Upper lobe of right lung (tissue), 1 donor: ENCODE data around the gene FAM81B. TPM values are rescaled to one million over a fixed set of nuclear protein-coding genes. Genes with fewer than 3 reads are reported as not detected.

ENCODE experiments used
- ATAC-seq: fragments of 200-7000 bp; cut with Tn5 transposase; one replicate; pipeline ENCODE4 v1.9.1; 2020; ENCODE audit warnings: mild to moderate bottlenecking, moderate library complexity
- DNase-seq: peaks from one replicate; pipeline ENCODE4 v3.0.0-alpha.2; 2020
- H3K27ac ChIP-seq: fragments of 200-600 bp; one replicate; pipeline ENCODE4 v1.8.0; 2022
- H3K27me3 ChIP-seq: fragments of 200-600 bp; one replicate; pipeline ENCODE4 v1.8.0; 2022; ENCODE audit warnings: mild to moderate bottlenecking
- H3K36me3 ChIP-seq: fragments of 200-600 bp; one replicate; pipeline ENCODE4 v1.8.0; 2022
- H3K4me1 ChIP-seq: fragments of 200-600 bp; one replicate; pipeline ENCODE4 v1.8.0; 2022
- H3K4me3 ChIP-seq: fragments of 200-600 bp; one replicate; pipeline ENCODE4 v1.8.0; 2022; ENCODE audit warnings: mild to moderate bottlenecking
- H3K9me3 ChIP-seq: fragments of 200-600 bp; one replicate; pipeline ENCODE4 v1.8.0; 2022
- CTCF ChIP-seq: fragments of 200-600 bp; IDR thresholded peaks from one replicate; pipeline ENCODE4 v1.8.0; 2022; ENCODE audit warnings: antibody characterized with exemption
- intact Hi-C: fragments of 100-400 bp; cut with DNase I; formaldehyde crosslinking; loops from one replicate; pipeline ENCODE4 v1.11.0; 2022
- total RNA-seq: library from RNA; stranded (reverse); fragmentation: NEBNext Ultra II Directional; extraction: Animal tissue kit (Norgen Biotek cat#: 25700); gene quantifications from one replicate; pipeline ENCODE4 v1.2.1, GENCODE V29; 2021
- donor health status: DM: no; HTN: yes; CAD: no; lungs with severe emphysema.

The FAM81B gene
- total RNA-seq, 1 donor from 2014 or later = not detected

GRCh38 chr5:95406426-95407090 is 15.4 kb downstream of the FAM81B start:
- H3K9me3 ChIP-seq = no peaks in the 10 kb centered on the region
- no peak for DNase-seq
- intact Hi-C loops = no loop called here
- no peaks in the 10 kb centered on the region for H3K27me3 ChIP-seq
- no peaks in the 10 kb centered on the region for H3K4me1 ChIP-seq
- no peak overlapping the region for H3K4me3 ChIP-seq
- no peak for TF ChIP-seq CTCF
- no peak overlapping the region for H3K27ac ChIP-seq
- H3K36me3 ChIP-seq = no peaks in the 10 kb centered on the region
- no peak for ATAC-seq

- Histone ChIP-seq H3K27ac (no peak overlapping the region), H3K4me3 (no peak overlapping the region), H3K4me1 (no peaks in the 10 kb centered on the region), H3K36me3 (no peaks in the 10 kb centered on the region), H3K27me3 (no peaks in the 10 kb centered on the region), H3K9me3 (no peaks in the 10 kb centered on the region)
- ATAC-seq (no peak), DNase-seq (no peak)
- no peak for TF ChIP-seq CTCF
- intact Hi-C loops = no loop called here
These were observed 19.1 kb downstream of the FAM81B start for GRCh38 chr5:95410279-95410678.

- DNase-seq (no peak), ATAC-seq (no peak)
These were observed 20.3 kb downstream of the FAM81B start for GRCh38 chr5:95411474-95411873.

GRCh38 chr5:95414451-95414850 is 23.3 kb downstream of the FAM81B start:
- Histone ChIP-seq H3K36me3 (no peaks in the 10 kb centered on the region), H3K9me3 (no peaks in the 10 kb centered on the region), H3K4me1 (no peaks in the 10 kb centered on the region), H3K27me3 (no peaks in the 10 kb centered on the region), H3K4me3 (no peak overlapping the region), H3K27ac (no peak overlapping the region)
- ATAC-seq (no peak), DNase-seq (no peak)
- intact Hi-C loops = no loop called here
- TF ChIP-seq CTCF = no peak

More at GRCh38 chr5:95411474-95411873, 20.3 kb downstream of the FAM81B start:
- intact Hi-C loops = no loop called here
- H3K9me3 ChIP-seq = no peaks in the 10 kb centered on the region
- H3K4me1 ChIP-seq = no peaks in the 10 kb centered on the region
- no peak overlapping the region for H3K27ac ChIP-seq
- no peaks in the 10 kb centered on the region for H3K27me3 ChIP-seq
- H3K4me3 ChIP-seq = no peak overlapping the region
- no peaks in the 10 kb centered on the region for H3K36me3 ChIP-seq
- TF ChIP-seq CTCF = no peak

GRCh38 chr5:95417971-95418370 is 26.8 kb downstream of the FAM81B start:
- Histone ChIP-seq H3K27me3 (no peaks in the 10 kb centered on the region), H3K4me3 (no peak overlapping the region), H3K9me3 (no peaks in the 10 kb centered on the region), H3K36me3 (no peaks in the 10 kb centered on the region), H3K4me1 (no peaks in the 10 kb centered on the region), H3K27ac (no peak overlapping the region)
- intact Hi-C loops = no loop called here
- no peak for DNase-seq
- ATAC-seq = no peak
- TF ChIP-seq CTCF = no peak

- intact Hi-C loops = no loop called here
- Histone ChIP-seq H3K27ac (no peak overlapping the region), H3K4me1 (no peaks in the 10 kb centered on the region), H3K9me3 (no peaks in the 10 kb centered on the region), H3K36me3 (no peaks in the 10 kb centered on the region), H3K27me3 (no peaks in the 10 kb centered on the region), H3K4me3 (no peak overlapping the region)
- ATAC-seq = no peak
- DNase-seq = no peak
- no peak for TF ChIP-seq CTCF
These were observed 31.7 kb downstream of the FAM81B start for GRCh38 chr5:95422838-95423237.
